DND-41 (cell line): ENCODE data around the gene SPEM2.
A peak's percentile ranks its signal among the peaks of the same experiment; 100 is the strongest.

Source experiments
- ATAC-seq: fragments of 200-7000 bp; cut with Tn5 transposase; 3 replicates; pipeline ENCODE4 v1.9.1; 2021; ENCODE audit warnings: low read depth; ENCODE audit not compliant: insufficient read depth
- DNase-seq: peaks from one replicate; pipeline ENCODE4 v3.0.0-alpha.2; 2020
- H2AFZ ChIP-seq: 2 replicates; pipeline ENCODE4 v1.6.0; 2012; ENCODE audit warnings: low read depth, low read length
- H3K27ac ChIP-seq: 2 replicates; pipeline ENCODE4 v1.5.1; 2012; ENCODE audit warnings: low read length, inconsistent platforms
- H3K27me3 ChIP-seq: fragments of 200-600 bp; sonication (generic); 2 replicates; pipeline ENCODE4 v1.6.0; 2012; ENCODE audit warnings: low read length, mild to moderate bottlenecking, inconsistent platforms; ENCODE audit not compliant: insufficient read depth, poor library complexity
- H3K36me3 ChIP-seq: 2 replicates; pipeline ENCODE4 v1.5.1; 2012; ENCODE audit warnings: low read length, inconsistent platforms; ENCODE audit not compliant: insufficient read depth
- H3K4me1 ChIP-seq: 2 replicates; pipeline ENCODE4 v1.5.1; 2012; ENCODE audit warnings: mild to moderate bottlenecking, low read length; ENCODE audit not compliant: insufficient read depth
- H3K4me2 ChIP-seq: 2 replicates; pipeline ENCODE4 v1.6.0; 2012; ENCODE audit warnings: mild to moderate bottlenecking, moderate library complexity, low read length, inconsistent platforms; ENCODE audit not compliant: insufficient read depth
- H3K4me3 ChIP-seq, 2 experiments: fragments of 200-600 bp in 1 of 2; shearing (Covaris generic) in 1 of 2; 2 replicates each; pipeline ENCODE4 v1.5.1; 2012 to 2016; ENCODE audit warnings: inconsistent platforms in 2 of 2, low read length in 2 of 2, mild to moderate bottlenecking in 2 of 2, low read depth in 1 of 2, moderate library complexity in 1 of 2
- H3K79me2 ChIP-seq: 2 replicates; pipeline ENCODE4 v1.6.0; 2012; ENCODE audit warnings: low read length, inconsistent platforms; ENCODE audit not compliant: insufficient read depth
- H3K9ac ChIP-seq: 2 replicates; pipeline ENCODE4 v1.6.0; 2012; ENCODE audit warnings: low read depth, mild to moderate bottlenecking, inconsistent platforms, low read length, moderate library complexity
- H3K9me3 ChIP-seq: 2 replicates; pipeline ENCODE4 v1.5.1; 2012; ENCODE audit warnings: low read length, moderate library complexity, mild to moderate bottlenecking, inconsistent platforms; ENCODE audit not compliant: insufficient read depth, severe bottlenecking
- H4K20me1 ChIP-seq: 2 replicates; pipeline ENCODE4 v1.6.0; 2012; ENCODE audit warnings: low read length; ENCODE audit not compliant: insufficient read depth
- EZH2 ChIP-seq: IDR thresholded peaks from 3 replicates; pipeline ENCODE4 v1.6.1; 2012; ENCODE audit warnings: borderline replicate concordance, low read depth, mild to moderate bottlenecking, moderate library complexity, low read length, inconsistent platforms; ENCODE audit not compliant: severe bottlenecking
- TF ChIP-seq, protein P1 (sequence below): IDR thresholded peaks from 2 replicates; pipeline ENCODE4 v1.5.1; 2012; ENCODE audit warnings: borderline replicate concordance, low read length, moderate library complexity, mild to moderate bottlenecking; ENCODE audit not compliant: poor library complexity, severe bottlenecking; ENCODE audit errors: extremely low read depth

The SPEM2 gene

DNA sequence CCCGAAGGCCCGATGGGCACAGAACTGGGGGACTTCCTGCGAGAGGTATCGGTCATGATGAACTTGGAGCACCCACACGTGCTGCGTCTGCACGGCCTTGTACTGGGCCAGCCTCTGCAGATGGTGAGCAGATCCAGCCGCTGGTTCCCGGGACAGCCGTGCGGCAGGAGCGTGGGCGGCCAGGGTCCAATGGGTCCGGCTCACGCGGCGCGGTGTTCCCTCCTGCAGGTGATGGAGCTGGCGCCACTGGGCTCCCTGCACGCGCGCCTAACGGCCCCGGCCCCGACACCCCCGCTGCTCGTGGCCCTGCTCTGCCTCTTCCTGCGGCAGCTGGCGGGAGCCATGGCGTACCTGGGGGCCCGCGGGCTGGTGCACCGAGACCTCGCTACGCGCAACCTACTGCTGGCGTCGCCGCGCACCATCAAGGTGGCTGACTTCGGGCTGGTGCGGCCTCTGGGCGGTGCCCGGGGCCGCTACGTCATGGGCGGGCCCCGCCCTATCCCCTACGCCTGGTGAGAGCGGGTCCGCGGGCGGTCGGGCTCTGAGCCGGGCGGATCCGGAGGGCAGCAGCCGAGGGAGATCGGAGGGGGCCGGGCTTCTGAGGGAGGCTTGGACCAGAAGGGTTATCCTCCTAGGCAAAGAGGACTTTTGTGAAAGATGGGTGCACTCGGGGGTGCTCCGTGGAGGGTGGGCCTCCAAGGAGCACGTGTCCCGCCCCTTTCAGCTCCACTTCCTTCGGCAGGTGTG is 41.5 kb upstream of the SPEM2 start:
- no peaks in the 10 kb centered on the region for H3K9me3 ChIP-seq
- H3K27me3 ChIP-seq = peaks cover 25% of the 10 kb centered on the region
- peak overlapping the region; percentile 70 for H3K4me2 ChIP-seq
- no peaks in the 10 kb centered on the region for H3K36me3 ChIP-seq
- TF ChIP-seq EZH2 = peak; percentile 25
- TF ChIP-seq, protein P1, sequence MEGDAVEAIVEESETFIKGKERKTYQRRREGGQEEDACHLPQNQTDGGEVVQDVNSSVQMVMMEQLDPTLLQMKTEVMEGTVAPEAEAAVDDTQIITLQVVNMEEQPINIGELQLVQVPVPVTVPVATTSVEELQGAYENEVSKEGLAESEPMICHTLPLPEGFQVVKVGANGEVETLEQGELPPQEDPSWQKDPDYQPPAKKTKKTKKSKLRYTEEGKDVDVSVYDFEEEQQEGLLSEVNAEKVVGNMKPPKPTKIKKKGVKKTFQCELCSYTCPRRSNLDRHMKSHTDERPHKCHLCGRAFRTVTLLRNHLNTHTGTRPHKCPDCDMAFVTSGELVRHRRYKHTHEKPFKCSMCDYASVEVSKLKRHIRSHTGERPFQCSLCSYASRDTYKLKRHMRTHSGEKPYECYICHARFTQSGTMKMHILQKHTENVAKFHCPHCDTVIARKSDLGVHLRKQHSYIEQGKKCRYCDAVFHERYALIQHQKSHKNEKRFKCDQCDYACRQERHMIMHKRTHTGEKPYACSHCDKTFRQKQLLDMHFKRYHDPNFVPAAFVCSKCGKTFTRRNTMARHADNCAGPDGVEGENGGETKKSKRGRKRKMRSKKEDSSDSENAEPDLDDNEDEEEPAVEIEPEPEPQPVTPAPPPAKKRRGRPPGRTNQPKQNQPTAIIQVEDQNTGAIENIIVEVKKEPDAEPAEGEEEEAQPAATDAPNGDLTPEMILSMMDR = no peak
- H3K9ac ChIP-seq = peak overlapping the region; percentile 47; the same call in 1 of the 2 replicates
- H3K79me2 ChIP-seq = no peaks in the 10 kb centered on the region
- no peaks in the 10 kb centered on the region for H4K20me1 ChIP-seq
- peak; percentile 93 for ATAC-seq
- peak overlapping the region; percentile 67 for H2AFZ ChIP-seq
- DNase-seq = peak; percentile 65
- peaks cover 14% of the 10 kb centered on the region for H3K4me1 ChIP-seq
- no peak overlapping the region for H3K27ac ChIP-seq
- H3K4me3 ChIP-seq = peak overlapping the region in 1 of 2 experiments; percentile 48; a peak in 2 of 4 replicates

DNA sequence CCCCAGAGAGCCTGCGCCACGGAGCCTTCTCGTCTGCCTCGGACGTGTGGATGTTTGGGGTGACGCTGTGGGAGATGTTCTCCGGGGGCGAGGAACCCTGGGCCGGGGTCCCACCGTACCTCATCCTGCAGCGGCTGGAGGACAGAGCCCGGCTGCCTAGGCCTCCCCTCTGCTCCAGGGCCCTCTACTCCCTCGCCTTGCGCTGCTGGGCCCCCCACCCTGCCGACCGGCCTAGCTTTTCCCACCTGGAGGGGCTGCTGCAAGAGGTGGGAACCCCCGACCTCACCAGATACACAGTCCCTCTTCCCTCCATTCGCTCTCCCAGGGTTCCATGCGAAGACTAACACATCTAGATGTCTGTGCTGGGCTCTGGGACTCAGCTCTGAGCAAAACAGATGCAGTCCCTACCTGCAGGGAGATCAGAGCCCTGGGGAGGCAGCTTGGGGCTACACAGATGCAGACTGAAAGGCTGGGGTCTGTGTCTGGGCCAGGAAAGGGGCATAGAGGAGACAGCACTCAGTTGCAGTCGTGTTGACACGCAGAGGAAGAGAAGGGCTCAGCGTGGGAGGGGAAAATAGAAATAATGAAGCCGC is 40.8 kb upstream of the SPEM2 start:
- H3K4me3 ChIP-seq = peak overlapping the region in 1 of 2 experiments; percentile 48; a peak in 2 of 4 replicates
- H3K4me2 ChIP-seq = peak overlapping the region; percentile 70
- DNase-seq (no peak), ATAC-seq (no peak)
- no peaks in the 10 kb centered on the region for H3K79me2 ChIP-seq
- peaks cover 25% of the 10 kb centered on the region for H3K27me3 ChIP-seq
- H3K9me3 ChIP-seq = no peaks in the 10 kb centered on the region
- TF ChIP-seq, protein P1 = no peak
- no peak for TF ChIP-seq EZH2
- peaks cover 14% of the 10 kb centered on the region for H3K4me1 ChIP-seq
- H3K9ac ChIP-seq = peak overlapping the region; percentile 47; the same call in 1 of the 2 replicates
- no peak overlapping the region for H3K27ac ChIP-seq
- no peaks in the 10 kb centered on the region for H4K20me1 ChIP-seq
- H3K36me3 ChIP-seq = no peaks in the 10 kb centered on the region
- peak overlapping the region; percentile 67 for H2AFZ ChIP-seq

DNA sequence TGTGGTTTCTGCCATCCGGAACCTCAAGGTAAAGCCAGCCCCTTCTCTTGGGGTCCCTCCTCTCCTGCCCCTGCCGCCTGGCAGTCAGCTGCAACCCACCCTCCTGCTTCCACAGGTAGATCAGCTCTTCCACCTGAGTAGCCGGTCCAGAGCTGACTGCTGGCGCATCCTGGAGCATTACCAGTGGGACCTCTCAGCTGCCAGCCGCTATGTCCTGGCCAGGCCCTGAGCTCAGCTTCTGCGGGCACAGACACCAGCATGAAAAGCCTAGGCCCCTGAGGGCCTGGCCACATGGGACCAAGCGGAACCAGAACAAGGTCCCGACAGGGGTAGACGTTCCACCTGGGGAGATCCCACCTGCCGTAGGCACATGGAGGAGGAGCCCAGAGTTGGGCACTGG is 36.6 kb upstream of the SPEM2 start:
- ATAC-seq (no peak), DNase-seq (no peak)
- TF ChIP-seq, protein P1 = no peak
- no peak for TF ChIP-seq EZH2
- no peaks in the 10 kb centered on the region for H3K36me3 ChIP-seq
- no peak overlapping the region for H3K4me3 ChIP-seq
- H3K9me3 ChIP-seq = no peaks in the 10 kb centered on the region
- H3K4me2 ChIP-seq = no peak overlapping the region
- no peaks in the 10 kb centered on the region for H4K20me1 ChIP-seq
- peaks cover 18% of the 10 kb centered on the region for H3K4me1 ChIP-seq
- H2AFZ ChIP-seq = no peak overlapping the region
- no peaks in the 10 kb centered on the region for H3K79me2 ChIP-seq
- H3K27me3 ChIP-seq = peaks cover 10% of the 10 kb centered on the region
- no peak overlapping the region for H3K27ac ChIP-seq
- H3K9ac ChIP-seq = no peak overlapping the region
